GM21619 (cell line): ENCODE results near the gene USP37.

Experiments used
- ATAC-seq: cut with Tn5 transposase; IDR thresholded peaks from one replicate; pipeline ENCODE4 v1.9.1; 2021; ENCODE audit not compliant: unreplicated experiment

The USP37 gene, protein sequence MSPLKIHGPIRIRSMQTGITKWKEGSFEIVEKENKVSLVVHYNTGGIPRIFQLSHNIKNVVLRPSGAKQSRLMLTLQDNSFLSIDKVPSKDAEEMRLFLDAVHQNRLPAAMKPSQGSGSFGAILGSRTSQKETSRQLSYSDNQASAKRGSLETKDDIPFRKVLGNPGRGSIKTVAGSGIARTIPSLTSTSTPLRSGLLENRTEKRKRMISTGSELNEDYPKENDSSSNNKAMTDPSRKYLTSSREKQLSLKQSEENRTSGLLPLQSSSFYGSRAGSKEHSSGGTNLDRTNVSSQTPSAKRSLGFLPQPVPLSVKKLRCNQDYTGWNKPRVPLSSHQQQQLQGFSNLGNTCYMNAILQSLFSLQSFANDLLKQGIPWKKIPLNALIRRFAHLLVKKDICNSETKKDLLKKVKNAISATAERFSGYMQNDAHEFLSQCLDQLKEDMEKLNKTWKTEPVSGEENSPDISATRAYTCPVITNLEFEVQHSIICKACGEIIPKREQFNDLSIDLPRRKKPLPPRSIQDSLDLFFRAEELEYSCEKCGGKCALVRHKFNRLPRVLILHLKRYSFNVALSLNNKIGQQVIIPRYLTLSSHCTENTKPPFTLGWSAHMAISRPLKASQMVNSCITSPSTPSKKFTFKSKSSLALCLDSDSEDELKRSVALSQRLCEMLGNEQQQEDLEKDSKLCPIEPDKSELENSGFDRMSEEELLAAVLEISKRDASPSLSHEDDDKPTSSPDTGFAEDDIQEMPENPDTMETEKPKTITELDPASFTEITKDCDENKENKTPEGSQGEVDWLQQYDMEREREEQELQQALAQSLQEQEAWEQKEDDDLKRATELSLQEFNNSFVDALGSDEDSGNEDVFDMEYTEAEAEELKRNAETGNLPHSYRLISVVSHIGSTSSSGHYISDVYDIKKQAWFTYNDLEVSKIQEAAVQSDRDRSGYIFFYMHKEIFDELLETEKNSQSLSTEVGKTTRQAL

DNA sequence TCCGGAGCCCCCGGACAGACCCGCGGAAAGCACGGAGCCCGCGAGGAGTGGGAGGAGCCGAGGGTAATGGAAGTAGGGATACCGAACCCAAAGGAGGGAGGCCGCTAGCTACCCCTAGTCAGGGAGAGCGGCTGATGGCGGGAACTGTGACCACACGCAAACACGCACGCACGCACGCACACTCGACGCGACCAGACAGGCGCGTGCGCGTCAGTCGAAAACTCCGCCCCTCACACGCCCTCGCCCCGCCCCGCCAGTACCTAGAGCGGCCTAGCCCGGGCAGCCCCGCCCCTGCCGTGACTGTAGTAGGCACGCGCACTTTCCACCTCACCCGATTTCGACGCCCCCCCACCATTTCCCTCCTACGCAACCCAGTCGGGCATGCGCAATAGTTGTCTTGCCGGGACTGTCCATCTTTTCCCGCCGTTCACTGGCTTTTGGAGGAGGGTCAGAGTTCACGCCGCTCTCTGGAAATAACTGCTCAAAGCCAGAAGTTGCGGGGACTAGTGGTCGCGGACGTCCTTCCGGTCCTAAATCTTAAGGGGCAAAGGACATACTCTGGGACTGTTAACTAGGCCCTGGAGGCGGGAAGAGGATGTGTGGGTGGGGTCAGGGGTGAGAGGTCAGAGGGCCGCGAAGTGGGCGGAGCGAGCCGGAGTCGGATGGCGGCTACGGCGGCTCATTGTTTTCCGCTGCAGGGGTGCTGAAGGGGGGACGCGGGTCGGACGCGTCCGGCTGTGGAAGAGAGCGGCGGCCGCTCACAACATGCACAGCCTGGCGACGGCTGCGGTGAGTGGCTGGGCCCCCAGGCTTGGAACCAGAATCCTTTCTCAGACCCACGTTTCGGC is at the start of gene USP37, which contains the start of gene CNOT9:
Gene USP37, minus strand, starts transcription at position 162 of the 848 bp plus-strand sequence. CDS start 9,698 bp downstream, outside the sequence.
Gene CNOT9, plus strand, starts transcription at position 650 of the 848 bp plus-strand sequence. Its CDS starts 116 bp downstream, at position 766.
- peak; percentile 72 for ATAC-seq

DNA sequence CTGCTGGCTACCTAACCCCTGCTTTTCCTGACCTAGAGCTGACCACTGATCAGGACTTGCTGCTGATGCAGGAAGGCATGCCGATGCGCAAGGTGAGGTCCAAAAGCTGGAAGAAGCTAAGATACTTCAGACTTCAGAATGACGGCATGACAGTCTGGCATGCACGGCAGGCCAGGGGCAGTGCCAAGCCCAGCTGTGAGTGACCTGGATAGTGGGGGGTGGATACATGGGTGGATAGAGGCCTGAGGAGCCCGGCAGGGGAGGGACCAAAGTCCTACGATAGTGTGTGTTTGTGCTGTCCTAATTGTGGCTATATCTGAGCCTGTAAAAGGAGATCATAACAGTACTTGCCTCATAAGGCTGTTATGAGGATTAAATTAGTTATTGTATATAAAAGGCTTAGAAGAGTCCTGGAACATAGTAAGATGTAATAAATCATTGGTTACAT is 47.7 kb upstream of the USP37 start:
- no peak for ATAC-seq

GRCh38 chr2:218607436-218608115 is 39.4 kb upstream of the USP37 start, which contains the start of gene PLCD4:
TSS of gene PLCD4 (plus strand) at chr2:218607899. CDS start at chr2:218615740, 7,841 bp downstream.
- no peak for ATAC-seq

- ATAC-seq, result no peak
Observed at GRCh38 chr2:218605432-218605831, 37.3 kb upstream of the USP37 start.

- no peak for ATAC-seq
Observed at GRCh38 chr2:218585541-218585940, 17.4 kb upstream of the USP37 start.

DNA sequence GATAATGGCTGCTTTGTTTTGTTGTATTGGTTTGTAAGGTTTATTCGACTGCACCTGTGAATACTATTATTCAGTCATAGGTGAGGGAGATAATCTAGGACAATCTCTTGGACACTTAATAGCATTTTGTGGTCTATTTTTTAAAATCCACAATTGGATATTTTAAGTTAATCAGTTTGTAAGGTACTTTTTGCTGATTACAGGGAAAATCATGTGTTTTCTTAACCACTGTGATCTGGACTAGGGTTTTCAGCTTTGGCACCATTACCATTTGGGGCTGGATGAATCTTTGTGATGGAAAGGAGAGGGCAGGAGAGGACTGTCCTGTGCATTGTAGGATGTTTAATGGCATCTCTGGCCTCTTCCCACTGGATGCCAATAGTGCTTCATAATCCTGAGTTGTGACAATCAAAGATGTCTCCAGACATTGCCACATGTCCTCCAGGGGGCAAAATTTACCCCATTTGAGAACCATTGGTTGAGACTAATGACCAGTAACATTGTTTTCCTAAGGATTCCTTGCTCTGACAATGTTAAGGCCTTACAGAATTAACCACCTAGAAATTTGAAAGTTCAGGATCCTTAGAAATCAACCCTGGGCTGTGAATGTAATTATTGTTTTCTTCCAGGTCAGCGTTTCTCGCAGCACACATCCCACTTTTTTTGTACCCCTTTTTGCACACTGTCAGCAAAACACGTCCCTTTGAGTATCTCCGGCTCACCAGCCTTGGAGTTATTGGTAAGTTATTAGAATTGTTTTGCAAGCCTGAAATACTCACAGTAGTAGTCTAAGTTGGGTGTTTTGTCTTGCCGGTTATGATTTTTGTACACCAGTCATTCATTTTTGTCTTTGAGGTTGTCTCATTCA is 16.1 kb upstream of the USP37 start:
- ATAC-seq, result no peak

GRCh38 chr2:218582076-218582475 is 13.9 kb upstream of the USP37 start:
- ATAC-seq, result peak; percentile 70

DNA sequence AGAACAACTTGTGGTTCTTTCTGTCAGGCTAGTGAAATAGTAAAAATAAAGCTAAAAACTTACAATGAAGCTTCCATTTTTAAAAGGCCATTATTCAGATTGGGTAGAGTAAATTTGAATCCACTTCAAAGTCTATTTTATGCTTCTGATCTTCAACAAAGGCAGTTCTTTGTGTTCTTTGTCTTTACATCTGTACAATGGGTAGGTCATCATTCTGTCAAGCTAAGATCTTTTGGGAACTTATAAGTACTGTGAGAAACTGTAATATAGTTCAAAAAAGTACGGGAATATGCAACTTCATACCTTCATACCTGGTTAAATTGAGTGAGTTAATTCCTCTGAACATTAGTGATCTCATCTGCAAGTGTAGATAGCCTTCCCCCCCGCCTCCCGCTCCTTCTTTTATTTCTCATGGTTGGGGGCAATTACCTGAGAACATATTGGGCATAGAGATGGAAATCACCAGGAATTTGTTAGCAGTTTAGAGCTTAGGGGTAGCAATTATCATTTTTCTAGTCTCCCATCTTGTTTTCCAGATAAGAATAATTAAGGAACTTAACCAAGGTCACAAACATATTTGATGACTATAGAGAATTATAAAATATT is 10.2 kb upstream of the USP37 start:
- ATAC-seq, result no peak

GRCh38 chr2:218577482-218578220 is 9.5 kb upstream of the USP37 start:
- ATAC-seq, result no peak

DNA sequence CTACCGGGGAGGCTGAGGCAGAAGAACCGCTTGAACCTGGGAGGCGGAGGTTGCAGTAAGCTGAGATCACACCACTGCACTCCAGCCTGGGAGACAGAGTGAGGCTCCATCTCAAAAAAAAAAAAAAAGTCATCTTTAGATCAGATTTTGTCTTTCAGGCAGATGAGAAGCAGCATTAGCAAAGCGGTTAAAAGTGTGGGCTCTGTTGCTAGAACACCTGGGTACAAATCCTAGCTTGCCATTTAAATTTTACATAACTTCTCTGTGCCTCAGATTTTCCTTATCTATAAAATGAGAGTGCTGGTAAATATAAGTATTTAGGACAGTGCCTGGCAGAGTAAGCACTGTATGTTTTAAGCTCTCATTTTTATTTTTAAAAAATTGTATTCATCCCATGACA is 8.7 kb upstream of the USP37 start:
- ATAC-seq, result no peak

GRCh38 chr2:218570850-218571249 is 2.7 kb upstream of the USP37 start:
- ATAC-seq, result no peak

- no peak for ATAC-seq
Observed at GRCh38 chr2:218569661-218570500, 1.7 kb upstream of the USP37 start.

- ATAC-seq, result peak; percentile 37
Observed at GRCh38 chr2:218569038-218569431, 884 bp upstream of the USP37 start.

GRCh38 chr2:218567797-218568189 is 358 bp downstream of the USP37 start:
- peak; percentile 36 for ATAC-seq

DNA sequence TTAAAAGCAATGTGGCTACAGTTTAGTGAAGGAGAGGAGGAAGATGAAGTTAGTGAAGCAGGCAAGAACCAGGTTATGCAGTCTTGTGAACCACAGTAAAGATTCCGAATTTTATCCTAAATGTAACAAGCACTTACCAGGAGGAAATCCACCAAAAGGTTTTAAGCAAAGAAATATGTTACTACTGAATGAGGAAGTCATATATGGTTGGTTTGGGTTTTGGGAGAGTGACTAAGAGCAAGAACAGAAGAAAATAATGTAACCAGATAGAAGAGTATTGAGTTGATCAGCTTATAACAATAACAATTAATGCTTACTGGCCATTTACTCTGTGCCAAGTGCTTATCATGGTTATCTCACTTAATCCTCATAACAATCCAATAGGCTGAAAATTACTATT is 1.9 kb downstream of the USP37 start:
- no peak for ATAC-seq

DNA sequence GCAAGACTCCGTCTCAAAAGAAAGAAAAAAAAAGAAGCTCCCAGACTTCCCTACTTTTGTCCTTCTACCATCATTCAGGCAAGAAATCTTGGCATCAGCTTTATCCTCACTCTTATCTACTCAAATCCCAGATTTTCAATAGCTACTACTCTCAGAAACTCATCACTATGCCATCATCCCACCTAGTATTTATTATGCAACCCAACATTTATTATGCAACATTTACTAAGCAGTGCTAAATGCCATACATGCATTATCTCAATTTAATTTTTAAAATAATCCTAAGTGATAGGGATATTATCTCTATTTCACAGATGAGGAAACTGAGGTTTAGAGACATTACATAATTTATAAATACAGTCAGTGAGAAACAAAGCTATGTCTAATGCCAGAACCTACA is 4.1 kb downstream of the USP37 start:
- no peak for ATAC-seq

DNA sequence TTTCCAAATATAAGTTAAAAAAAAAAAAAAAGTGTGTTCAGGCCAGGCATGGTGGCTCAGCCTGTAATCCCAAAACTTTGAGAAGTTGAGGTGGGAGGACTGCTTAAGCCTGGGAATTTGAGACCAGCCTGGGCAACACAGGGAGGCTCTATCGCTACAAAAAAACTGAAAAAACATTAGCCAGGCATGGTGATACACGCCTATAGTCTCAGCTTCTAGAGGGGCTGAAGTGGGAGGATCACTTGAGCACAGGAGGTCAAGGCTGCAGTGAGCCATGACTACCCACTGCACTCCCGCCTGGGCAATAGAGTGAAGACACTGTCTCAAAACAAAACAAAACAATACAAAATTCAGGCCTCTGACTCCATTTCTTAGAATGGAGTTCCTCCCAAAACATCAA is 9.2 kb downstream of the USP37 start:
- no peak for ATAC-seq
